Suprapubic skin (tissue), 4 donors: ENCODE results near the gene TIAM1.

Experiments used
- EP300 ChIP-seq: sonication (generic); formaldehyde crosslinking; IDR thresholded peaks from one replicate; pipeline ENCODE4 v1.6.1; 2017; ENCODE audit warnings: antibody characterized with exemption
- POLR2A ChIP-seq, 2 donors: fragments of 450-650 bp; IDR thresholded peaks; one replicate each; pipeline ENCODE4 v1.6.1; 2017; ENCODE audit warnings: antibody characterized with exemption in 2 of 2, mild to moderate bottlenecking in 2 of 2, moderate library complexity in 2 of 2
- POLR2AphosphoS5 ChIP-seq, 3 donors: sonication (generic); formaldehyde crosslinking; IDR thresholded peaks; one replicate each; pipeline ENCODE4 v1.6.1; 2017; ENCODE audit warnings: antibody characterized with exemption in 3 of 3
- TF ChIP-seq, protein P1 (sequence below), 2 donors: fragments of 200-600 bp in 1 of 2; fragments of 450-650 bp in 1 of 2; sonication (generic) in 1 of 2; IDR thresholded peaks; one replicate each; pipeline ENCODE4 v1.5.1; 2016 to 2019; ENCODE audit warnings: antibody characterized with exemption in 2 of 2, mild to moderate bottlenecking in 1 of 2, moderate library complexity in 1 of 2

DNA sequence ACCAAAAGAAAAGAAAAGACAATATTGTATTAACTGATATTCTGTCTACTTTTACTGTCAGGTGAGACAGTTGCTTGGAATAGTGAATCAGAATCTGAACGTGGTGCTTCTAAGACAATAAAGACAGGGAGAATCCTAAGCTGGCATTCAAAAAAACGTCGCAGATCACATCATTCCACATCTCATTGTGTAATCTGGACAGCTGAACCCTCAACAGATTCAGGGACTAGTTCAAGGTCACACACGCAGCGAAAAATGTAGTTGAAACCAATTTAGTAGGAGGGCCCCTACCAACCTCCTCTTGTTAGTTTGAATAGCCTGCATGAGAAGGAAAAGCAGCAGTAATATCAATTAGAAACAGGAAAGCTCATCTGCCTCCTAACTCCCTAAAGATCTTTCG lies 259.4 kb downstream of the TIAM1 start:
- TF ChIP-seq, protein P1, sequence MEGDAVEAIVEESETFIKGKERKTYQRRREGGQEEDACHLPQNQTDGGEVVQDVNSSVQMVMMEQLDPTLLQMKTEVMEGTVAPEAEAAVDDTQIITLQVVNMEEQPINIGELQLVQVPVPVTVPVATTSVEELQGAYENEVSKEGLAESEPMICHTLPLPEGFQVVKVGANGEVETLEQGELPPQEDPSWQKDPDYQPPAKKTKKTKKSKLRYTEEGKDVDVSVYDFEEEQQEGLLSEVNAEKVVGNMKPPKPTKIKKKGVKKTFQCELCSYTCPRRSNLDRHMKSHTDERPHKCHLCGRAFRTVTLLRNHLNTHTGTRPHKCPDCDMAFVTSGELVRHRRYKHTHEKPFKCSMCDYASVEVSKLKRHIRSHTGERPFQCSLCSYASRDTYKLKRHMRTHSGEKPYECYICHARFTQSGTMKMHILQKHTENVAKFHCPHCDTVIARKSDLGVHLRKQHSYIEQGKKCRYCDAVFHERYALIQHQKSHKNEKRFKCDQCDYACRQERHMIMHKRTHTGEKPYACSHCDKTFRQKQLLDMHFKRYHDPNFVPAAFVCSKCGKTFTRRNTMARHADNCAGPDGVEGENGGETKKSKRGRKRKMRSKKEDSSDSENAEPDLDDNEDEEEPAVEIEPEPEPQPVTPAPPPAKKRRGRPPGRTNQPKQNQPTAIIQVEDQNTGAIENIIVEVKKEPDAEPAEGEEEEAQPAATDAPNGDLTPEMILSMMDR (IDR thresholded peaks at IDR 0.05): no peak
- no peak for TF ChIP-seq POLR2A (IDR thresholded peaks at IDR 0.05)
- no peak for TF ChIP-seq POLR2AphosphoS5 (IDR thresholded peaks at IDR 0.05)
- TF ChIP-seq EP300: no peak
